ENCODE data around the gene SCAF4. TPM values are rescaled to one million over a fixed set of nuclear protein-coding genes. Genes with fewer than 3 reads are reported as not detected.

Gene SCAF4
- total and polyA plus RNA-seq, 9 of the 15 experiments (the other 6 are each of a cell fraction or from before 2014, with no cell fraction given), result 2.3 to 55.7 (median 17.2) TPM

GRCh38 chr21:31659536-31660258, 72.2 kb downstream of the SCAF4 start, which contains the start of gene SOD1 (continued):
- TF ChIP-seq, protein P1, sequence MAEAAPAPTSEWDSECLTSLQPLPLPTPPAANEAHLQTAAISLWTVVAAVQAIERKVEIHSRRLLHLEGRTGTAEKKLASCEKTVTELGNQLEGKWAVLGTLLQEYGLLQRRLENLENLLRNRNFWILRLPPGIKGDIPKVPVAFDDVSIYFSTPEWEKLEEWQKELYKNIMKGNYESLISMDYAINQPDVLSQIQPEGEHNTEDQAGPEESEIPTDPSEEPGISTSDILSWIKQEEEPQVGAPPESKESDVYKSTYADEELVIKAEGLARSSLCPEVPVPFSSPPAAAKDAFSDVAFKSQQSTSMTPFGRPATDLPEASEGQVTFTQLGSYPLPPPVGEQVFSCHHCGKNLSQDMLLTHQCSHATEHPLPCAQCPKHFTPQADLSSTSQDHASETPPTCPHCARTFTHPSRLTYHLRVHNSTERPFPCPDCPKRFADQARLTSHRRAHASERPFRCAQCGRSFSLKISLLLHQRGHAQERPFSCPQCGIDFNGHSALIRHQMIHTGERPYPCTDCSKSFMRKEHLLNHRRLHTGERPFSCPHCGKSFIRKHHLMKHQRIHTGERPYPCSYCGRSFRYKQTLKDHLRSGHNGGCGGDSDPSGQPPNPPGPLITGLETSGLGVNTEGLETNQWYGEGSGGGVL (CRISPR knock-in tag; IDR thresholded peaks at IDR 0.05), result no peak
- TF ChIP-seq DIDO1 (tag; IDR thresholded peaks at IDR 0.05; ENCODE audit: low read depth) (no peak), ZBTB33 (CRISPR knock-in tag; IDR thresholded peaks at IDR 0.05) (0 out of 2 replicates have a peak, but pooled peaks have one; percentile 58), RCOR1 (IDR thresholded peaks at IDR 0.05; ENCODE audit: borderline replicate concordance in 1 of 2, low read depth in 2 of 2, low read length in 2 of 2) (no peak), IFI16 (CRISPR knock-in tag; IDR thresholded peaks at IDR 0.05) (no peak), ZNF436 (CRISPR knock-in tag; IDR thresholded peaks at IDR 0.05) (no peak), CCNT2 (IDR thresholded peaks at IDR 0.05; ENCODE audit: borderline replicate concordance, extremely low read depth, insufficient read length, low read depth, low read length) (peak; percentile 72), ZNF133 (CRISPR knock-in tag; IDR thresholded peaks at IDR 0.05) (no peak), UBTF (IDR thresholded peaks at IDR 0.05; ENCODE audit: borderline replicate concordance in 1 of 2, low read depth in 2 of 2, low read length in 2 of 2) (peak; percentile 48 to 74; a peak in 2 of 4 replicates), ZFP30 (CRISPR knock-in tag; IDR thresholded peaks at IDR 0.05; ENCODE audit: borderline replicate concordance) (no peak), CREBBP (IDR thresholded peaks at IDR 0.05; ENCODE audit: low read depth, low read length) (no peak), ETV6 (IDR thresholded peaks at IDR 0.05; ENCODE audit: borderline replicate concordance in 1 of 2, low read depth in 2 of 2, low read length in 1 of 2) (no peak), ETV6 (CRISPR knock-in tag; IDR thresholded peaks at IDR 0.05; ENCODE audit: borderline replicate concordance) (peak; percentile 64; the same call in 1 of the 2 replicates), NELFE (IDR thresholded peaks at IDR 0.05; ENCODE audit: insufficient read depth, insufficient read length) (peak; percentile 17), ZNF212 (CRISPR knock-in tag; IDR thresholded peaks at IDR 0.05) (no peak)
- TF ChIP-seq, protein P2, sequence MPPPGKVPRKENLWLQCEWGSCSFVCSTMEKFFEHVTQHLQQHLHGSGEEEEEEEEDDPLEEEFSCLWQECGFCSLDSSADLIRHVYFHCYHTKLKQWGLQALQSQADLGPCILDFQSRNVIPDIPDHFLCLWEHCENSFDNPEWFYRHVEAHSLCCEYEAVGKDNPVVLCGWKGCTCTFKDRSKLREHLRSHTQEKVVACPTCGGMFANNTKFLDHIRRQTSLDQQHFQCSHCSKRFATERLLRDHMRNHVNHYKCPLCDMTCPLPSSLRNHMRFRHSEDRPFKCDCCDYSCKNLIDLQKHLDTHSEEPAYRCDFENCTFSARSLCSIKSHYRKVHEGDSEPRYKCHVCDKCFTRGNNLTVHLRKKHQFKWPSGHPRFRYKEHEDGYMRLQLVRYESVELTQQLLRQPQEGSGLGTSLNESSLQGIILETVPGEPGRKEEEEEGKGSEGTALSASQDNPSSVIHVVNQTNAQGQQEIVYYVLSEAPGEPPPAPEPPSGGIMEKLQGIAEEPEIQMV (tag; conservative IDR thresholded peaks at IDR 0.05; ENCODE audit: low read depth), result peak; percentile 83
- TF ChIP-seq, protein P3, sequence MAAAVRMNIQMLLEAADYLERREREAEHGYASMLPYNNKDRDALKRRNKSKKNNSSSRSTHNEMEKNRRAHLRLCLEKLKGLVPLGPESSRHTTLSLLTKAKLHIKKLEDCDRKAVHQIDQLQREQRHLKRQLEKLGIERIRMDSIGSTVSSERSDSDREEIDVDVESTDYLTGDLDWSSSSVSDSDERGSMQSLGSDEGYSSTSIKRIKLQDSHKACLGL (CRISPR knock-in tag; IDR thresholded peaks at IDR 0.05; ENCODE audit: borderline replicate concordance, poor library complexity, severe bottlenecking), result no peak

Data from K562 (cell line).